Stimulated activated CD8-positive, alpha-beta memory T cell treated with anti-CD3 and anti-CD28 coated beads, Interleukin-12 subunit alpha, Interleukin-12 subunit beta, amount 100 ng/mL, for 24 hours (primary cell): ENCODE data around the gene MANSC1.
A peak's percentile ranks its signal among the peaks of the same experiment; 100 is the strongest.

Source experiments
- DNase-seq: peaks from one replicate; pipeline ENCODE4 v3.0.0-alpha.2; 2020; ENCODE audit errors: extremely low read depth

Gene MANSC1

DNA sequence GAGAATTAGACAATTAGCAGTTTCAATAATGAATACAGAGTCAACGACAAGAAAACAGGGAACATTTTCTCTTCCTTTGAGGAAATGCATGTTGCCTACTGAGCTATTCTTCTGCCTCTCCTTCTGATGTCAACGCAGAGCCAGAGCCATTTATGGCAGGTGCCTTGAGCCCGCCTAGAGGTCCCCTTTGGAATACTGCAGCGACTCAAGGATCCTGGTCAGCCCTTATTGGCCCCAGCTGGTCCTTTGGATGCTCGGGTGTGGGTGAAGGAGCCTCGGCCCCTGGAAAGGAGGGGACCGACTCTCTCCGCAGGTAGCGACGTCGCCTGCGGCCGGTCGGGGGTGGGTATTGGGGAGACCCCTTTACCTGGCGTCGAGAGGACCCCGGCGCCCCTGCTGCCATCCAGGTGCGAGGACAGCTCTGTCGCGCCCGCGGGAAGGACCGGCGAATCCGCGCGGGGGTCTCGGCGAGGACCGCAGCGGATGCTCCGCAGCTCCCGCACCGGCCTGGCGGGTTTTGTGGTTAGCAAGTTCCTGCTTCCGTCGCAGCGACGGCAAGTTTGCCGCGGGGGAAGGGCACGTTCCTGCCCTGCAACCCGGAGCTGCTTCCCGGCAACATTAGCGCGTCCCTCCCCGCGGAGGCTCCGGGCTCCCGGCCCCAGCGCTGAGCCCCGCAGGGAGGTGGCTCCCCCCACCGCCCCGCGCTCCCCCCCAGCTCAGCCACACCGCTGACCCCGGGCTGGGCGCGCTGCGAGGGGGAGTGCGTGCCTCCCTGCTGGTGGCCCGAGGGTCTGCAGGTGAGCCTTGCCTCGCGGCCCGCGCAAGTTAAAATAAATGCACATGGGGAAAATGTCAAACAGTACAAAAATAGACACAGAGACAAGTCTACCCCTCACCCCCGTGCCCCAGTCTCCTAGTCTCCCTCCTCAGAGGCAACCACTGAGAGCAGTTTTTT is at the start of gene MANSC1:
TSS of gene MANSC1 (minus strand) at position 532 of the 955 bp plus-strand sequence. CDS start 6,928 bp downstream, outside the sequence.
- peak; percentile 15 for DNase-seq

DNA sequence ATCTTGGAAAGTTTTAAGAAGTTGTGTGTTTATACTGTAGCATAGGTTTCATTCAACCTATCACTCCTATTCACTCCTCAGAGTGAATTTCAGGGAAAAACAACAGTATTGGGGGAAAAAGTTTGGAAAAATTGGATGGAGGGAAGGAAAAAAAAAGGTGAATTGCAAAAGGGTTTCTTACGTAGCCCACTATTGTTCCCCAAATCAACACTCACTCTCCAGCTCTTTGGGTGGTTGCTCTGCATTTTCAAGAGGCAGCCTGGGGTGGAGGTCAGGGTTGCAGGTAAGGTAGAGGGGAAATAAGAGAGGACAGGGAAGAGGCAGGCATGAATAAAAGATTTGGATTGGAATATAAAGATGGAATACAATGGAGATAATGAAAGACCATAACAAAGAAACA is 49.1 kb upstream of the MANSC1 start:
- no peak for DNase-seq

DNA sequence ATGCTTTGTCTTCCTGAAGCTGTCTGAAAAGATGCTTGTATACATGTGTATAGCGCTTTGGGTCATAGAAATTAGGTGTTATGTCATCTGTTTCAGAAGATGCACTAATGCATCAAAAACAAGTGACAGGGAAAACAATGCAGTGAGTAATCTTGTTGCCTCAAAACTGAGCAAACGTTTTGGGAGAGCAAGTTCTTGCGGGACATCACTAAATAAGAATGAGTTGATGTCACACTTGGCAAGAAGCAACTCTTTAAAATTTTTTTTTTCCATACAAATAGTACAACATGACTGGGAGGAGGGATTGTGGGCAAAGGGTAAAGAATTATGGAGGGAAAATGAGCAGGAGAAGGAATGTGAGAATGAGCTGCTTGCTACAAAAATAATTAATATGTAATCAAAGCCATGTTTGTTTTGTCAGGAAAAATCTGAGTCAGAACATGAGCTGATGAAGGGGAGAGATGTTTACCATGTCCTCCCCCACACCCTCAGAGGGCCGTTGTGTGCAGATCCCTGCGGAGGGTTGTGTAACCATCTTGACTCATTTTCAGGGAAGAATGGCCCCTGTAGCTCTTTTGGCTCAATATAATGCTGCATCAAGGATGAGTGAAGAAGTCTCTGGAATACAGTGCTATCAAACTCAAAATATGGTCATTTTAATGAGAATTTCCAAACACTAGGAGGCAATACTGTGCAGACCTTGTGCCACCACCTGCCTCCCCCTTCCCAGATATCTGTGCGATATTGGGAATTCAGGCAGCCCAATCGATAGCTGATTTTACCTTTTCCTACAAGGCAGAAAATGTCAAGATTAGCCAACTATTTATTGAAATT is 48.2 kb upstream of the MANSC1 start:
- DNase-seq = no peak

DNA sequence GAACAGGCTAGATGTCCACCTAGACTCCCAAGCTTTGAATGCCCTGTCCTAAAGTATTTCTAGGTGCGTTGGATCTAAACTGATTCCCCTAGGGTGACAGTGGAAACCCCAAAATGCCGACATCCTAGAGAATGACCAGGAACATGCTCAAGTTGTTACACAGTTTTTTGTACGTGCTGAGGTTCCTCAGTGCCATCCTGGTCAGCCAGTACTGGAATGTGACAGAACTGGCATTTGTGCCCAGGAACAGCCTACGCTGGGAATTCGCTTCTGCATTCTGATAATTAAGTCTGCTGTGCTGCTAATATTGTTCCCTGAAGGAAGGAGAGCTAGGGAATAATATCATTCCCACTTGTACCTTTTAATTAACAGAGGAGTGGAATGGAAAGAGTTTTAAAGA is 47.1 kb upstream of the MANSC1 start:
- no peak for DNase-seq

DNA sequence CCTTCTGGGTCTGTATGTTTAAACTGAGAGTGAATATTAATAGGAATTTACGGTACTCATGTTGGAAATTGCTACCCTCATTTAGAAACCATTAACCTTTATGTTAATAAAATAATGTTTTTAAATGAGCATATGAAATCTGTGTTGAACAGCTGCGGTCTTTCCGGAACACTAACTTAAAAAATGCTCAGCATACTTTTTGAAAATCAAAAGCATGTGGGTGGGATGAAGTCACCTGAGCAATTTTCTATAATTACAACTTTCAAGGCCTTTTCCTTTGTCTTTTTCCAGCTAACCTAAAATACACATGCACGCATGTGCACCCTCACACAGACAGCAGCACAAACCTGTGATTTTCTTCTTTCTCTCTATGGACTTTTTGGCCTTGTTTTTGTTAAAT is 46.7 kb upstream of the MANSC1 start:
- no peak for DNase-seq

DNA sequence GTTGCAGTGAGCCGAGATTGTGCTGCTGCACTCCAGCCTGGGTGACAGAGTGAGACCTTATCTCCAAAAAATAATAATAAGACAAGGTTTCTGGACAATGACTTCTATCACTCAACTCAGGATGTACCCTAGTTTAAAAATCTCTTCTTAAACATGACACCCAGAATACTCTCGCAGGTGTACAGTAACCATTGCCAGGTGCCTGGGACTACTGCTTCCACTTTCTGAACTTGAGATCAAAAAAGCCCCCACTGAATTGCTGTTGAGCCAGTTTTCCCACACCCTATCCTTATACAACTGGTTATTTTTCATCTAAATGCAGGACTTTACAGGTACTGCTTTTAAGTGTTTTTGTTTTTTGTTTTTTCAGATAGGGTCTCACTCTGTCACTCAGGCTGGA is 43.1 kb upstream of the MANSC1 start:
- DNase-seq = no peak

DNA sequence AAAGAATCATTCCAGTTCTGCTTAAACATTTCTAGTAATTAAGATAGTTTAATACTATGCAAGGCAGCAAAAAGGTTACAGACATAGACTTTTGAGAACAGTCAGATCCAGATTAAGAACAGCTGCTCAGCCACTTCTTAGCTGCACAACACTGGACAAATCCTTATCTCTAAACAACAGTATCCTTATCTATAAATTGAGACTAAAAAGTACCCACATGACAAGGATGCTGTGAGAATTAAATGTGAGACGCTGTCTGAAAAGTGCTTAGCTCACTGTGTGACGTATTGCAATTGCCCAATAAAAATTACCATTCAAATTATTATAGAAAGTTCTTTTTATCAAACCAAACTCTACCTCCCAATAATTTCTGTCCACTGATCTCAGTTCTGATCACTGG is 42.4 kb upstream of the MANSC1 start:
- DNase-seq = no peak

DNA sequence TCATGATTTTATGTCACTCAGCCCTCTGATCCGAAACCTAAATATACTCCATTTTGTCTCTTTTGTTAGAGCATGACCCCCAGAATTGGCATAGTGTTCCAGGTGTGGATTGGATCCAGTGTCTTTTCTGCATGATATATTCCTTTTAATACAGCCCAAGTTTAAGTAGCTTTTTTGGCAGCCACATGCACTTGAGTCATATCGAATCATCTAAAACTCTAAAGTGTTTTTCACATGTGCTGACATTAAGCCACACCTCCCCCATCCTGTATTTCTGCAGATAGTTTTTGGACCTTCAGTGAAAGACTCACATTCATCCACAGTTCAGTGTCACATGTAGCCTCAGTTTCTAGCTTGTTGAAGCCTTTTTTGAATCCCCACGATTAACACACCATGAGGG is 37.5 kb upstream of the MANSC1 start:
- no peak for DNase-seq

DNA sequence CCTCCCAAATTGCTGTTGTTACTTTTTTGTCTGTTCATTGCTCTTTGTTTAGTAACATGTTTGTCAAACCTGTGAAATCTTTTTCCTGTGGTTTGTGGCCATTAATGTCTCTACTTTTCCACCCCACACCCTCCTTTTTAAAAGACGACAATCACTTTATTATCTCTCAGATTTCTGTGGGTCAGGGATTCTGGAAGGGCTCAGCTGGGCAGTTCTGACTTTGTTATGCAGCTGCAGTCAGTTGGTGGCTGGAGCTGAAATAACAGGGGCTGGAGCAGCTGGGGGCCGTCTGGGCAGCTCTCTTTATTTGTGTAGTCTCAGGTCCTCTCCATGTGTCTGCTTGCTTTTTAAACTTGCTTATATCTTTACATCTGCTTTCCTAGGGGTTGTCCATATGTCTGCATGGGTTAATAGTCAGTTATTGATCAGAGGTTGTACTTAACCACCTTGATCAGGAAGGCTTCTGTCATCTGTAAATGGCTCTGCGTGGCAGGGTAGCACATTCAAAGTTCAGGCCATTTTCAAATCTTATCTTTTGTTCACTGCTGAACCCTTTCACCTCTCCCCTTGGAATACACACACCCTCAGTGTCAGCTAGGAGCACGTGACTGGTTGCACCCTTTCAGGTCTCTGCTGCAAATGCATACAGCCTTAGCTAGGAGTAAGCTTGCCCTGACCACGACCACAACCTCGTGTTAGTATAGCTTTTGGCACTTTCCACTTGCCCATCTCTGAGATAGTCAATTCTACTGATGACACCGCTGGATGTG is 34.7 kb upstream of the MANSC1 start:
- no peak for DNase-seq

DNA sequence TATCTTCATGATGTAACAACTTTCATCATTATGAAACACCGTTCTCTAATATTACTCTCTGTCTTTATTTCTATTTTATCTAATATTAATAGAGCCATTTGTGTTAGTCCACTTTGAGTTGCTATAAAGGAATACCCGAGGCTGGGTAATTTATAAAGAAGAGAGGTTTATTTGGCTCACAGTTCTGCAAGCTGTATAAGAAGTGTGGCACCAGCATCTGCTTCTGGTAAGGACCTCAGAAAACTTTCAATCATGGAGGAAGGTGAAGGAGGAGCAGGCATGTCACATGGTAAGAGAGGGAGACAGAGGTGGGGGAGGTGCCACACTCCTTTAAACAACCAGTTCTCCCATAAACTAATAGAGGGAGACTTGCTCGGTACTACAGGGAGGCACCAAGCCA is 31.9 kb upstream of the MANSC1 start:
- no peak for DNase-seq

DNA sequence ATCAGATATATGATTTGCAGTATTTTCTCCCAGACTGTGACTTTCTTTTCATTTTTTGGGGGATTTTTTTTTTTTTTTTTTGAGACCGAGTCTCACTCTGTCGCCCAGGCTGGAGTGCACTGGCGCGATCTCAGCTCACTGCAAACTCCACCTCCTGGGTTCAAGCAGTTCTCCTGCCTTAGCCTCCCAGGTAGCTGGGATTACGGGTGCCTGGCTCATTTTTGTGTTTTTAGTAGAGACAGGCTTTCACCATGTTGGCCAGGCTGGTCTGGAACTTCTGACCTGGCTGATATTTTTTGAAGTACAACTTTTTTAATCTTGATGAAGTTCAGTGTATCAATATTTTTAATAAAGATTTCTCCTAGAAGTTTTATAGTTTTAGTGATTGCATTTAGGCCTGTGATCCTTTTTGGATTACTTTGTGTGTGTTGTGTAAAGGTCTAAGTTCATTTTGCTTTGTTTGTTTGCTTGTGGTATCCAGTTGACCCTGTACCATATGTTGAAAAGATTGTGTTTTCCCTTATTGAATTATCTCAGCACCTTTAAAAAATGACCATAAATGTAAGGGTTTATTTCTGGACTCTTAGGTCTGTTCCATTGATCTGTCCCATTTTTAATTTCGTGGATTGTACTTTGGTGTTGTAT is 31.0 kb upstream of the MANSC1 start:
- no peak for DNase-seq

DNA sequence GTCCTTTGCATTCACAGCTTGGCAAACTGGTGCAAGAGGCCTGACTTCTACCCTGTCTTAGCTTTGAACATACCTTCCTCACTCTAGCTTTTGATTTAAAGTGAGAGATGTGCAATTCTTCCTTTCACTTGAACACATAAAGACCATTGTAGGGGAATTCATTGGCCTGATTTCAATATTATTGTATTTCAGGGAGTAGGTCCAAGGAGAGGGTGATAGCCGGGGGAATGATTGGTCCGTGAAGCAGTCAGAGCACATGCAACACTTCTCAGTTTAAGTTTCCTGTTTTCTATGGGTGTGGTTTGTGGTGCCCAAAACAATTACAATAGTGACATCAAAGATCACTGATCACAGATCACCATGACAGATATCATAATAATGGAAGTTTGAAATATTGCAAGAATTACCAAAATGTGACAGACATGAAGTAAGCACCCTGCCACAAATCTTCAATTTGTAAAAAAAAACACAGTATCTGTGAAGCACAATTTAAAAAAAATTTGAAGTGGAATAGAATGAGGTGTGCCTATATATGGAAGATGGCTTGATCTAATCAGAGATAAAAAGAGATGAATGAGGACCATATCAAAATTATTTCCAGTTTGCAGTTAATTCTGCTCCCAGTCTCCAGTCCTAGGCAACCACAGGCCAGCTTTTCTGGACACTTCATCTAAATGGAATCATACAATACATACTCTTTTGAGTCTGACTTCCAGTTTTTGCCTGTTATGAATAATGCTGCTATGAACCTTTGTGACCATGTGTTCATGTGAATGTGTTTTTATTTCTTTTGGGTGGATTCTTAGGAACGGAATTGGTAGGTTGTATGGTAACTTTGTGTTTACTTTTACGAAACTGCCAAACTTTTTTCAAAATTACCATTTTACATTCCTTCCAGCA is 30.0 kb upstream of the MANSC1 start:
- no peak for DNase-seq

DNA sequence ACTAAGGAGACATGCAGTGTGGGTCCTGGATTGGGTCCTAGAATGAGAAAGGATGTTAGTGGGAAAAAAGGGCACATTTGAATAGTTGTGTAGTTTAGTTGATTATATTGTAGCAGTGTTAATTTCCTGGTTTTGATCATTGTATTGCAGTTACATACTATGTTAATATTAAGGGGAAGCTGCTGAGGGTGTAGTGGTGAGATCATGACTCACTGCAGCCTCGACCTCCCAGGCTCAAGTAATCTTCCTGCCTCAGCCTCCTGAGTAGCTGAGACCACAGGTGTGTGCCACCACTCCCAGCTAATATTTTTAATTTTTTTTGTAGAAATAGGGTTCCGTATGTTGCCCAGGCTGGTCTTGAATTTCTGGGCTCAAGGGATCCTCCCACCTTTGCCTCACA is 28.6 kb upstream of the MANSC1 start:
- no peak for DNase-seq

DNA sequence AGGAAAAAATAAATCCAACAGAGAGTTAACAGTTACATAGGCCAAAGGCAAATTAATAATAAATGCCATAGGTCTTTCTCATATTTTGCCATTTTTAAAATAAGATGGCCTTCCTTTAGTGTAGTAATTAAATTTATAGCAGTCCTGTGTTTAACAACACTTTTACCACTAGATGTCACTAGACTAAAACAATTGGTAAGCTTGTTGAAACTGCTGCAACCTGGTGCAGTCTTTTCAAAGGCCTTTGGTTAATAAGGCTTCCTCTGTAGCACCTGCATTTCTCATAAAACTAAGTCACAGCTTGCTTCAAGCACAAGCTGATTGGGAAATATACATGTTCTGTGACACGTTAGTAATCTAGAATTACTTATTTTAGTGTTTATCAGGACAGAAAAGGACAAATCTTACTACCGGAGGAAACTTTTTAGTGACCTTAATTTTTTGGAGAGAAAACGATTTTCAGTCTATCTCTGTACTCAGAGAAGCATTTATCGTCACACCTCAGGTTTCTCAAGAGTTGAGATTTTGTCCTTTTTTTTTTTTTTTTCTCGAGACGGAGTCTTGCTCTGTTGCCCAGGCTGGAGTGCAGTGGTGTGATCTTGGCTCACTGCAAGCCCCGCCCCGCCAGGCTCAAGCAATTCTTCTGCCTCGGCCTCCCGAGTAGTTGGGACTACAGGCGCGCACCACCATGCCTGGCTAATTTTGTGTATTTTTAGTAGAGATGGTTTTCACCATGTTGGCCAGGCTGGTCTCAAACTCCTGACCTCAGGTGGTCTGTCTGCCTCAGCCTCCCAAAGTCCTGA is 26.8 kb upstream of the MANSC1 start:
- DNase-seq = no peak

DNA sequence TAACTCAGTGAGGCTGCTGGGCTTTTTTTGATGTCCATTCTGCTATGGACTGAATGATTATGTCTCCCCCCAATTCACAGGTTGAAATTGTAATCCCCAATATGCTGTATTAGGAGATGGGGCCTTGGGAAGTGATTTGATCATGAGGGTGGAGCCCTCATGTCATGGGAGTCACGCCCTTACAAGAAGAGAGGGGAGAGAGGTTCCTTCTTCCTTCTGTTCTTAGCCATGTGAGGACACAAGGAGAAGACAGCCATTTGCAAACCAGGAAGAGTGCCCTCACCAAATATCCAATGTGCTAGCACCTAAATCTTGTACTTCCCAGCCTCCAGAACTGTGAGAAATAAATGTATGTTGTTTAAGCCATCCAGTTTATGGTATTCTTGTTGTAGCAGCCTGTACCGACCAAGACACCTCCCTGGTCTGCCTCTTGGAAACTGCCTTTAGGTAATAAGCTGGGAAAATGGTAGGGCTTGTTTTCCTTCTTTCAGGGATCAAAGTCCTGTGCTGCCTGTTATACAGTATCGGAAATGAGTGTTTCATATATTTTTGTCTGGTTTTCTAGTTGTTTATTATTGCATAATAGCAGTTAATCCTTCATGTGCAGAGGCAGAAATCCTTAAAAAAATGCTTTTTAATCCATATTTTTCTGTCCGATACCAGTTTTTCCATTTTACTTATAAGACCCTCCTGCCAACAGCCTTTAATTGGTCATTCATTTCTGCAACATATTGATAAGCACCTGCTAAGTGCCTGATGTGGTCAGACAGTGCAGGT is 23.1 kb upstream of the MANSC1 start:
- no peak for DNase-seq

DNA sequence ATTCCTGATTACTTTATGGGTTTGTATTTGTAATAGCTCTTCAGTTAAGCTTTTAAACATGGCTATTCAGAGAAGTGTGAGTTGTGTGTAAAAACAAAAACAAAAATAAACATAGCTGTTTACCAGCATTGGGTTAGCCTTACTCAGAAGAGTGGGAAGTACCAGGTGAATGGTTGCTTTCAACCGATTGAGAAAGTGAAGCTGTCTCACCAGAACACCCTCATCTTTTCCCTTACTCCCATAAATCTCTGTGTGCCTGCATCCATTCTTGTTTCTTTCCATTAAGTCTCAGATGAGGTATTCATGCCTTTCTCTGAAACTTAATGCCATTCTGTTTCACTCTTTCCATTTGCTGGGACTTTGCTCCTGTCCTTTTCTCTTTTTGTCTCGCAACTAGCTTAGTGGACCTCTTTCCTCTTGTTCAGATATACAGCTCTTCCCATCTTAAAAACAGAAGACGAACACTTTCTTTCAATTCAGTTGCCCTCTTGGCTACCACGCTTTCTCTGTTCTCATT is 17.5 kb upstream of the MANSC1 start:
- no peak for DNase-seq

DNA sequence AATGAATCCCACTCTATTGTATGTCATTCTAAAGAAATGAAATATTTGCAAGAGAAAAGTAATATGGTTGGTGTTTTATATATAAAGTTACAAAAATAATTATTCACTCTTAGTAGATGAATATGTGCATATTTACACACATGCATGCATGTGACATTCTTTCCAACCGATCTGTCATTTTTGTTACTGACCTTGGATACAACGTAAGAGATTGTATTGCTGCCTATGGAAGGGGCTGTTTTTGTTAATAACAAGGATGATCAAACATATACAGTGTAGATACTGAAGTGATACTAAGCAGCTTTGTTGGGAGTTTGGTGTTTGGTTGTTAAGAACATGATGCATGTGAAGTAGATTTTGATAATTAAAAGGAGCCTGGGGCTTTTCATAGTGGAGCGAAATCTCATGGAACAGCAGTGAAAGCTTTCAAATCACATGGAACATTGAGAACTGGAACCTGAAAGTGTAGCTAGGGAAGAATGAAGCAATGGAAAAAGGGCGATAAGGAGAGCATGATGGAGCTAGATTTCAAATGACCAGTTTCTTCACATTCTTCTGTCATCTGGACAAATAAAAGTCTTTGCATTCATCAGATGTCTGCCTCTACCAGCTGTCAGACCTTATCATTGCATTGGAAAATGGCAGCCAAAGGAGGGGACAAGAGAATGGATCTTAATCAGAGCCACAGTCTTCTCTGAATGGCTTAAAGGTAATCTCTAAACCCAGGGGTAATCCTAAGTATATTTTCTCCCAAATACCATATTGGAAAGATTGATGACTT is 16.8 kb upstream of the MANSC1 start:
- DNase-seq = no peak

DNA sequence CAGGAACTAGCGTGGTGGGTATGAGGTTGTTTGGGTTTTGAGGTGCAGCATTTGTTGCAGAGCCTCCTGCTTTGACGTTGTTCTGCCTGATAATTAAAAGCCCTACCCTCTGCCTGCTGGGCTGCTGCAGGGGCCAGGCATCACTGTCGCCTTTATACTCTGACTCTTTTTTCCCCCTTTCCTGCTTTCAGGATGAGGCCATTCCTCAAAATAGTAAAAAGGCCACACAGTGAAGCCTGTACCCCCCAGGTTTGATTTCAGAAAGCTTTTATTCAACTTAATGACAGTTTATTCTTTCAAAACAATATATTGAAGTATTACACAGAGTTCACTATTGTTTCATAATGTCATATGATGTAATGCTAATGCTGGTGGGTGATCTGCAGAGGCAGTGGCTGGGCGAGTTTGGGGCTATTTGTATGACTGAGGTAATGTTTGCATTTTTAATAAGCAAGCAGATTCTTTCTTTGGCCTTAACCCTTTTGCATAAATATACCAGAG is 15.9 kb upstream of the MANSC1 start:
- DNase-seq = no peak
